K562 (cell line): Measurements from ENCODE around the gene GET3. TPM values are rescaled to one million over a fixed set of nuclear protein-coding genes. Genes with fewer than 3 reads are reported as not detected.

Experiments used
- ARID1B ChIP-seq: fragments of 450-650 bp; IDR thresholded peaks from 2 replicates; pipeline ENCODE4 v1.6.1; 2016; ENCODE audit warnings: antibody characterized with exemption, mild to moderate bottlenecking, inconsistent platforms
- EGR1 ChIP-seq: fragments of 450-650 bp; conservative IDR thresholded peaks from 2 replicates; pipeline ENCODE4 v1.6.1; 2017; ENCODE audit warnings: mild to moderate bottlenecking
- ELF2 ChIP-seq: fragments of 250-450 bp; sonication (Bioruptor Pico); IDR thresholded peaks from 2 replicates; pipeline ENCODE4 v1.5.0; 2021; ENCODE audit warnings: mild to moderate bottlenecking
- FOXK2 ChIP-seq, 2 experiments: fragments of 450-650 bp; IDR thresholded peaks in 1 of 2; conservative IDR thresholded peaks in 1 of 2; 2 replicates each; pipeline ENCODE4 v1.6.1; 2016; ENCODE audit warnings: low read depth in 2 of 2, mild to moderate bottlenecking in 1 of 2
- KDM1A ChIP-seq, 2 experiments: fragments of 450-650 bp; IDR thresholded peaks; 2 replicates each; pipeline ENCODE4 v1.6.1; 2016; ENCODE audit warnings: mild to moderate bottlenecking in 2 of 2
- LARP7 ChIP-seq: fragments of 450-650 bp; IDR thresholded peaks from 2 replicates; pipeline ENCODE4 v1.6.1; 2016
- MECOM ChIP-seq: fragments of 250-450 bp; sonication (Bioruptor Pico); IDR thresholded peaks from 2 replicates; pipeline ENCODE4 v1.8.0; 2022; ENCODE audit warnings: inconsistent platforms
- MEF2A ChIP-seq: IDR thresholded peaks from 2 replicates; pipeline ENCODE4 v1.6.1; 2011; ENCODE audit warnings: low read depth, mild to moderate bottlenecking, low read length, moderate library complexity; ENCODE audit not compliant: control insufficient read depth
- MYC ChIP-seq, 2 experiments: fragments of 250-450 bp in 1 of 2; sonication (Bioruptor Pico) in 1 of 2; IDR thresholded peaks; 2 replicates each; pipeline versions ENCODE4 v1.5.1 to v1.6.1; 2012 to 2021; ENCODE audit warnings: low read depth in 2 of 2, borderline replicate concordance in 1 of 2, improper control_type of control experiment in 1 of 2, low read length in 1 of 2, mild to moderate bottlenecking in 1 of 2, moderate library complexity in 1 of 2
- NFE2L1 ChIP-seq: fragments of 450-650 bp; IDR thresholded peaks from 2 replicates; pipeline ENCODE4 v1.6.1; 2016; ENCODE audit warnings: missing genetic modification characterization, low read depth, mild to moderate bottlenecking, missing compliant biosample characterization, moderate library complexity, borderline replicate concordance
- NFRKB ChIP-seq: fragments of 450-650 bp; IDR thresholded peaks from 2 replicates; pipeline ENCODE4 v1.6.1; 2016; ENCODE audit warnings: low read depth
- POLR2G ChIP-seq: fragments of 200-400 bp; formaldehyde crosslinking; IDR thresholded peaks from 2 replicates; pipeline ENCODE4 v1.6.1; 2017; ENCODE audit warnings: low read depth, mild to moderate bottlenecking, antibody characterized with exemption, low read length, moderate library complexity
- RCOR1 ChIP-seq, 2 experiments: IDR thresholded peaks; 2 replicates each; pipeline ENCODE4 v1.6.1; 2012; ENCODE audit warnings: low read depth in 2 of 2, low read length in 2 of 2, borderline replicate concordance in 1 of 2, improper control_type of control experiment in 1 of 2
- SMAD2 ChIP-seq: fragments of 150-350 bp; IDR thresholded peaks from 2 replicates; pipeline ENCODE4 v1.6.1; 2014; ENCODE audit warnings: low read depth, mild to moderate bottlenecking, low read length
- SMARCA5 ChIP-seq: fragments of 450-650 bp; IDR thresholded peaks from 2 replicates; pipeline ENCODE4 v1.6.1; 2016
- TBP ChIP-seq: optimal IDR thresholded peaks from 2 replicates; pipeline ENCODE3; 2011; ENCODE audit warnings: low read depth, low read length, improper control_type of control experiment
- ZNF175 ChIP-seq: fragments of 200-800 bp; sonication (Bioruptor generic); IDR thresholded peaks from 2 replicates; pipeline ENCODE4 v1.6.1; 2016; ENCODE audit warnings: low read depth, mild to moderate bottlenecking, missing genetic modification characterization, missing compliant biosample characterization
- ZNF3 ChIP-seq: fragments of 250-450 bp; sonication (Bioruptor Pico); IDR thresholded peaks from 2 replicates; pipeline ENCODE4 v1.5.0; 2021; ENCODE audit warnings: mild to moderate bottlenecking, moderate library complexity
- ZNF695 ChIP-seq: fragments of 450-650 bp; formaldehyde crosslinking; IDR thresholded peaks from 2 replicates; pipeline ENCODE4 v1.4.0; 2020; ENCODE audit warnings: mild to moderate bottlenecking, moderate library complexity
- polyA plus RNA-seq, 8 experiments: library from polyadenylated mRNA; depleted of rRNA in 4 of 8; stranded (reverse) in 5 of 8; unstranded in 3 of 8; fragments of >200 nt; fragmentation: Nextera tagmentation in 2 of 8; fragmentation: Illumina TruSeq in 1 of 8; extraction: Ambion mirVana in 2 of 8; extraction: Trizol in 1 of 8; gene quantifications; 2 replicates each; pipeline versions ENCODE4 v1.2.1 to v1.2.3, GENCODE V29; 2011 to 2014; ENCODE audit warnings: inconsistent platforms in 1 of 8, missing spikeins in 1 of 8
- total RNA-seq, 7 experiments: library from RNA; depleted of rRNA in 6 of 7; stranded (reverse); fragments of >200 nt in 6 of 7; fragmentation: Illumina TruSeq in 2 of 7; extraction: Trizol in 2 of 7; gene quantifications; 2 replicates each; pipeline versions ENCODE4 v1.2.1 to v1.2.3, GENCODE V29; 2011 to 2021; ENCODE audit warnings: low replicate concordance in 1 of 7
- TF ChIP-seq, protein P1 (sequence below): sonication (generic); formaldehyde crosslinking; IDR thresholded peaks from 2 replicates; pipeline ENCODE4 v1.8.0; 2022; ENCODE audit warnings: mild to moderate bottlenecking, missing genetic modification reagents
- TF ChIP-seq, protein P2 (sequence below): fragments of 250-450 bp; sonication (Bioruptor Pico); IDR thresholded peaks from 2 replicates; pipeline ENCODE4 v1.5.1; 2021; ENCODE audit warnings: mild to moderate bottlenecking
- TF ChIP-seq, protein P3 (sequence below): fragments of 250-450 bp; sonication (Bioruptor Pico); IDR thresholded peaks from 2 replicates; pipeline ENCODE4 v1.8.0; 2021; ENCODE audit warnings: borderline replicate concordance, mild to moderate bottlenecking, moderate library complexity; ENCODE audit not compliant: poor library complexity, severe bottlenecking
- TF ChIP-seq, protein P4 (sequence below): fragments of 450-650 bp; IDR thresholded peaks from 2 replicates; pipeline ENCODE4 v1.6.1; 2018; ENCODE audit not compliant: partially characterized antibody

The GET3 gene
- total and polyA plus RNA-seq, 9 of the 15 experiments (the other 6 are each of a cell fraction or from before 2014, with no cell fraction given), result 8.3 to 83.5 (median 51.8) TPM

DNA sequence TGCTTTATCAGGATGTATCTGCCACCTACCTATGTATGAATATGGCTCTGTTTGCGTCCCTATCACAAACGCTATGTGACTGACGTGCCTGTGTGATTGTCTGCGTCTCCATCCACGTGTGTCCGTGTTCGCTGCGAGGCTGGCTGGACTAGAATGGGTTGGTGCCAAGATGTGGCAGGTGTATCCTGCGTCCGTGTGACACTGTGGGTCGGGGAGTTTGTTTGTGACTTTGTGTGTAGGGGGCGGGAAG lies 44.8 kb downstream of the GET3 start (continued):
- TF ChIP-seq SMARCA5, result peak; percentile 67; the same call in 1 of the 2 replicates
- TF ChIP-seq, protein P1, sequence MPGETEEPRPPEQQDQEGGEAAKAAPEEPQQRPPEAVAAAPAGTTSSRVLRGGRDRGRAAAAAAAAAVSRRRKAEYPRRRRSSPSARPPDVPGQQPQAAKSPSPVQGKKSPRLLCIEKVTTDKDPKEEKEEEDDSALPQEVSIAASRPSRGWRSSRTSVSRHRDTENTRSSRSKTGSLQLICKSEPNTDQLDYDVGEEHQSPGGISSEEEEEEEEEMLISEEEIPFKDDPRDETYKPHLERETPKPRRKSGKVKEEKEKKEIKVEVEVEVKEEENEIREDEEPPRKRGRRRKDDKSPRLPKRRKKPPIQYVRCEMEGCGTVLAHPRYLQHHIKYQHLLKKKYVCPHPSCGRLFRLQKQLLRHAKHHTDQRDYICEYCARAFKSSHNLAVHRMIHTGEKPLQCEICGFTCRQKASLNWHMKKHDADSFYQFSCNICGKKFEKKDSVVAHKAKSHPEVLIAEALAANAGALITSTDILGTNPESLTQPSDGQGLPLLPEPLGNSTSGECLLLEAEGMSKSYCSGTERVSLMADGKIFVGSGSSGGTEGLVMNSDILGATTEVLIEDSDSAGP (CRISPR knock-in tag), result no peak
- no peak for TF ChIP-seq NFE2L1 (tag)
- TF ChIP-seq MYC (IDR thresholded peaks at IDR 0.05; ENCODE audit: low read depth, low read length), result no peak
- TF ChIP-seq MYC (CRISPR knock-in tag; IDR thresholded peaks at IDR 0.05; ENCODE audit: borderline replicate concordance, low read depth), result peak; percentile 33; the same call in 1 of the 2 replicates
- TF ChIP-seq FOXK2 (conservative IDR thresholded peaks at IDR 0.05 in 1 of 2, IDR thresholded peaks at IDR 0.05 in 1 of 2; ENCODE audit: low read depth in 2 of 2), result 0 out of 4 replicates have a peak, but pooled peaks of 1 of the 2 experiments have one; percentile 35
- 0 out of 2 replicates have a peak, but pooled peaks have one; percentile 12 for TF ChIP-seq ZNF175 (CRISPR knock-in tag)
- TF ChIP-seq ELF2 (CRISPR knock-in tag), result no peak
- TF ChIP-seq MEF2A, result no peak
- no peak for TF ChIP-seq ZNF695 (CRISPR knock-in tag)
- TF ChIP-seq KDM1A (IDR thresholded peaks at IDR 0.05), result peak in 1 of 2 experiments; percentile 58; a peak in 2 of 4 replicates
- no peak for TF ChIP-seq POLR2G
- peak; percentile 67; the same call in 1 of the 2 replicates for TF ChIP-seq ZNF3 (CRISPR knock-in tag)
- no peak for TF ChIP-seq TBP
- no peak for TF ChIP-seq ARID1B
- no peak for TF ChIP-seq EGR1
- peak; percentile 55; the same call in 1 of the 2 replicates for TF ChIP-seq LARP7
- no peak for TF ChIP-seq RCOR1 (IDR thresholded peaks at IDR 0.05; ENCODE audit: borderline replicate concordance in 1 of 2, low read depth in 2 of 2, low read length in 2 of 2)
- TF ChIP-seq, protein P2, sequence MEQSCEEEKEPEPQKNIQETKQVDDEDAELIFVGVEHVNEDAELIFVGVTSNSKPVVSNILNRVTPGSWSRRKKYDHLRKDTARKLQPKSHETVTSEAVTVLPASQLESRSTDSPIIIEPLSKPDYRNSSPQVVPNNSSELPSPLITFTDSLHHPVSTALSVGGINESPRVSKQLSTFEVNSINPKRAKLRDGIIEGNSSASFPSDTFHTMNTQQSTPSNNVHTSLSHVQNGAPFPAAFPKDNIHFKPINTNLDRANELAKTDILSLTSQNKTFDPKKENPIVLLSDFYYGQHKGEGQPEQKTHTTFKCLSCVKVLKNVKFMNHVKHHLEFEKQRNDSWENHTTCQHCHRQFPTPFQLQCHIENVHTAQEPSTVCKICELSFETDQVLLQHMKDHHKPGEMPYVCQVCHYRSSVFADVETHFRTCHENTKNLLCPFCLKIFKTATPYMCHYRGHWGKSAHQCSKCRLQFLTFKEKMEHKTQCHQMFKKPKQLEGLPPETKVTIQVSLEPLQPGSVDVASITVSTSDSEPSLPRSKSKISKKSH (CRISPR knock-in tag), result no peak
- TF ChIP-seq, protein P3, sequence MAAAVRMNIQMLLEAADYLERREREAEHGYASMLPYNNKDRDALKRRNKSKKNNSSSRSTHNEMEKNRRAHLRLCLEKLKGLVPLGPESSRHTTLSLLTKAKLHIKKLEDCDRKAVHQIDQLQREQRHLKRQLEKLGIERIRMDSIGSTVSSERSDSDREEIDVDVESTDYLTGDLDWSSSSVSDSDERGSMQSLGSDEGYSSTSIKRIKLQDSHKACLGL, result no peak
- TF ChIP-seq, protein P4, sequence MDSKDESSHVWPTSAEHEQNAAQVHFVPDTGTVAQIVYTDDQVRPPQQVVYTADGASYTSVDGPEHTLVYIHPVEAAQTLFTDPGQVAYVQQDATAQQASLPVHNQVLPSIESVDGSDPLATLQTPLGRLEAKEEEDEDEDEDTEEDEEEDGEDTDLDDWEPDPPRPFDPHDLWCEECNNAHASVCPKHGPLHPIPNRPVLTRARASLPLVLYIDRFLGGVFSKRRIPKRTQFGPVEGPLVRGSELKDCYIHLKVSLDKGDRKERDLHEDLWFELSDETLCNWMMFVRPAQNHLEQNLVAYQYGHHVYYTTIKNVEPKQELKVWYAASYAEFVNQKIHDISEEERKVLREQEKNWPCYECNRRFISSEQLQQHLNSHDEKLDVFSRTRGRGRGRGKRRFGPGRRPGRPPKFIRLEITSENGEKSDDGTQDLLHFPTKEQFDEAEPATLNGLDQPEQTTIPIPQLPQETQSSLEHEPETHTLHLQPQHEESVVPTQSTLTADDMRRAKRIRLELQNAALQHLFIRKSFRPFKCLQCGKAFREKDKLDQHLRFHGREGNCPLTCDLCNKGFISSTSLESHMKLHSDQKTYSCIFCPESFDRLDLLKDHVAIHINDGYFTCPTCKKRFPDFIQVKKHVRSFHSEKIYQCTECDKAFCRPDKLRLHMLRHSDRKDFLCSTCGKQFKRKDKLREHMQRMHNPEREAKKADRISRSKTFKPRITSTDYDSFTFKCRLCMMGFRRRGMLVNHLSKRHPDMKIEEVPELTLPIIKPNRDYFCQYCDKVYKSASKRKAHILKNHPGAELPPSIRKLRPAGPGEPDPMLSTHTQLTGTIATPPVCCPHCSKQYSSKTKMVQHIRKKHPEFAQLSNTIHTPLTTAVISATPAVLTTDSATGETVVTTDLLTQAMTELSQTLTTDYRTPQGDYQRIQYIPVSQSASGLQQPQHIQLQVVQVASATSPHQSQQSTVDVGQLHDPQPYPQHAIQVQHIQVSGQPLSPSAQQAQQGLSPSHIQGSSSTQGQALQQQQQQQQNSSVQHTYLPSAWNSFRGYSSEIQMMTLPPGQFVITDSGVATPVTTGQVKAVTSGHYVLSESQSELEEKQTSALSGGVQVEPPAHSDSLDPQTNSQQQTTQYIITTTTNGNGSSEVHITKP, result no peak
- 0 out of 2 replicates have a peak, but pooled peaks have one; percentile 26 for TF ChIP-seq NFRKB
- TF ChIP-seq MECOM, result 0 out of 2 replicates have a peak, but pooled peaks have one; percentile 25
- no peak for TF ChIP-seq SMAD2
